MG63 (cell line): ENCODE results near the gene CEP85. TPM values are rescaled to one million over a fixed set of nuclear protein-coding genes. Genes with fewer than 3 reads are reported as not detected.

ENCODE experiments used
- DNase-seq: peaks from one replicate; pipeline ENCODE4 v3.0.0-alpha.2; 2020
- H3K27me3 ChIP-seq: fragments of 250-450 bp; sonication (Bioruptor Pico); 2 replicates; pipeline ENCODE4 v1.5.1; 2020; ENCODE audit warnings: mild to moderate bottlenecking, moderate library complexity
- H3K36me3 ChIP-seq: fragments of 250-450 bp; sonication (Bioruptor Pico); 2 replicates; pipeline ENCODE4 v1.5.1; 2020; ENCODE audit warnings: mild to moderate bottlenecking, moderate library complexity
- H3K4me3 ChIP-seq: fragments of 250-450 bp; sonication (Bioruptor Pico); 2 replicates; pipeline ENCODE4 v1.5.1; 2020; ENCODE audit warnings: mild to moderate bottlenecking, moderate library complexity
- H3K9me3 ChIP-seq: fragments of 250-450 bp; sonication (Bioruptor Pico); 2 replicates; pipeline ENCODE4 v1.5.1; 2020; ENCODE audit warnings: mild to moderate bottlenecking, moderate library complexity
- total RNA-seq: library from RNA; depleted of rRNA; stranded (reverse); fragments of >200 nt; shearing (Covaris generic); gene quantifications from 2 replicates; pipeline ENCODE4 v1.2.3, GENCODE V29; 2014; ENCODE audit warnings: low replicate concordance; rRNA removed

CEP85 gene, protein sequence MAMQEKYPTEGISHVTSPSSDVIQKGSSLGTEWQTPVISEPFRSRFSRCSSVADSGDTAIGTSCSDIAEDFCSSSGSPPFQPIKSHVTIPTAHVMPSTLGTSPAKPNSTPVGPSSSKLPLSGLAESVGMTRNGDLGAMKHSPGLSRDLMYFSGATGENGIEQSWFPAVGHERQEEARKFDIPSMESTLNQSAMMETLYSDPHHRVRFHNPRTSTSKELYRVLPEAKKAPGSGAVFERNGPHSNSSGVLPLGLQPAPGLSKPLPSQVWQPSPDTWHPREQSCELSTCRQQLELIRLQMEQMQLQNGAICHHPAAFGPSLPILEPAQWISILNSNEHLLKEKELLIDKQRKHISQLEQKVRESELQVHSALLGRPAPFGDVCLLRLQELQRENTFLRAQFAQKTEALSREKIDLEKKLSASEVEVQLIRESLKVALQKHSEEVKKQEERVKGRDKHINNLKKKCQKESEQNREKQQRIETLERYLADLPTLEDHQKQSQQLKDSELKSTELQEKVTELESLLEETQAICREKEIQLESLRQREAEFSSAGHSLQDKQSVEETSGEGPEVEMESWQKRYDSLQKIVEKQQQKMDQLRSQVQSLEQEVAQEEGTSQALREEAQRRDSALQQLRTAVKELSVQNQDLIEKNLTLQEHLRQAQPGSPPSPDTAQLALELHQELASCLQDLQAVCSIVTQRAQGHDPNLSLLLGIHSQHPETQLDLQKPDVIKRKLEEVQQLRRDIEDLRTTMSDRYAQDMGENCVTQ
- 13.3 and 13.9 TPM in 2 replicates for total RNA-seq

DNA sequence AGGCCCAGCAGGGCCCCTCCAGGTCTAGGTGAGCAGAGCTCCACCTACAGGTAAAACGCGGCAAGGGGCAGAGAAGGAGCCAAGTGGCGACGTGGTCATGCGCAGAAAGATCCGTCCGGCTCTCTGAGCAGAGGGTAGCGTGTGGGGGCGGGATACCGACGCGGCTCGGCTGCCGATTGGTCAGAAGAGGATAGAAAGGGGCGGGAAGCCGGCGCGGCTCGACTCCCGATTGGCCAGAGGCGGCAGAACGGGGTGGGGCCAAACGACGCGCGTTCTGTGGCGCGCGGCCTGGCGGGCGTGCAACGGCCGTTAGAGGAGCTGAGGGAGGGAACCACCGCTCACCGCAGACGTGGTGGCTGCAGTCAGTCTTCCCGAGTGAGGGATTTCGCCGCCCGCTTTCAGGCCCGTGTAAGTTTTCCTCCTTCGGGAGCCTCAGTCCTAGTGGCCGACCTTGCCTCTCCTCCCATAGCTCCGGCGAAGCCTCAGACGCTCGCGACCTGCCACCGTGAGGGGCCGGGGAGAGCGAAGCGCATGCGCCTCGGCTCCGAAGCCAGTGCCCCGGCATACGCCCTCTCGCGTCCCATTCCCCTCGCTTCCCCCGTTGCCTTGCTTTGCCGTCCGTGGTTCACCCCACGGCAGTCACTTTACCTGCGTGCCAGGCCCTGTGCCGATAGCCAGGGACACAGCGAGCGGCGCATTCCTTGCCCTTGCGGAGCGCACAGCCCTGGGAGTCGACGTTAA lies at the start of gene CEP85:
CEP85 (plus strand) TSS at position 298 of the 741 bp plus-strand sequence. CDS start 5,584 bp downstream, outside the sequence.
- H3K4me3 ChIP-seq, result peak within 1 kb of the TSS; percentile 79
- H3K27me3 ChIP-seq, result no peaks in the 10 kb centered on the region
- peaks cover 7% of the 10 kb centered on the region for H3K36me3 ChIP-seq
- DNase-seq, result peak; percentile 92
- no peaks in the 10 kb centered on the region for H3K9me3 ChIP-seq

DNA sequence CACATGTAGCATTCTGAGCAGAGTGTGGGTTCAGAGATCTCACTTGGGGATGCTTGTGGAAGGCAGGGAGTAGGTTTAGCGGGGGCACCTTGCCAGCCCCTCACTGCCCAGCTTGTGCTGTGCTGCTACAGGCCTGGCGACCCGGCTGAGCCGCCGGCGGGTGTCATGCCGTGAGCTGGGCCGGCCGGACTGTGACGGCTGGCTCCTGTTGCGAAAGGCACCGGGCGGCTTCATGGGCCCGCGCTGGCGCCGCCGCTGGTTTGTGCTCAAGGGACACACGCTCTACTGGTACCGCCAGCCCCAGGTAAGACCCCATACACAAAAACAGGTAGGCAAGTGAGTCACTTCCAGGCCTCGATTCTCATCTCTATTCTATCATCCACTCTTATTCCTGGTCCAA lies 49.1 kb upstream of the CEP85 start:
- DNase-seq, result no peak
- no peaks in the 10 kb centered on the region for H3K9me3 ChIP-seq
- H3K27me3 ChIP-seq, result no peaks in the 10 kb centered on the region
- H3K36me3 ChIP-seq, result no peaks in the 10 kb centered on the region
- no peak overlapping the region for H3K4me3 ChIP-seq

DNA sequence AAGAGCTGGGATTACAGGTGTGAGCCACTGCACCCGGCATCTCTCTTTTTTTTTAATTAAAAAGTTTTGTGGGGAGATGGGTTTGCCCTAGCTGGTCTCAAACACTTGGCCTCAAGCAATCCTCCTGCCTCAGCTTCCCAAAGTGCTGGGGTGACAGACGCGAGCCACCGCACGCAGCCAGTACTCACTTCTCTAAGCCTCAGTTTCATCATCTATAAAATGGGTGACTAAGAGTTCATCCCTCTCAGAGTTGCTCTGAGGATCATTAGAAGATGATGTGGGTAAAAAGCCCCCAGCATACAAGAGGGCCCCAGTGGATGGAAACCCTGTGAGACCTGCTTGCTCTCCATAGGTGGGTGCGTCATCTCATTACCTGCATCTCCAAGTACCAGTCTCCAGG lies 46.1 kb upstream of the CEP85 start:
- Histone ChIP-seq H3K36me3 (no peaks in the 10 kb centered on the region), H3K9me3 (no peaks in the 10 kb centered on the region), H3K4me3 (no peak overlapping the region), H3K27me3 (no peaks in the 10 kb centered on the region)
- DNase-seq, result no peak

DNA sequence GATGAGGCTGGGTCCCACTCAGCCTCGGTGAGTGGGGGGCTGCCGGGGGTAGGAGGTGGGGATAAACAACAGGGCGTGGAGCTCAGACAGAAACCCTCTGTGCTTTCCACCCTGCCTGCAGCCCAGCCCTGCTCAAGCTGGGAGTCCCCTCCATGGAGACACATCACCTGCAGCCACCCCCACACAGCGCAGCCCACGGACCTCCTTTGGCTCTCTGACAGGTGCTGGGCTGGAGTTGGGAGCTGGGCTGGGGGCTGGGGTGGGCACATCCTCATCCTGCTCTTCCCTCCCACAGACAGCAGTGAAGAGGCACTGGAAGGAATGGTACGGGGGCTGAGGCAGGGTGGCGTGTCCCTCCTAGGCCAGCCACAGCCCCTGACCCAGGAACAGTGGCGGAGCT lies 45.5 kb upstream of the CEP85 start:
- Histone ChIP-seq H3K36me3 (no peaks in the 10 kb centered on the region), H3K4me3 (no peak overlapping the region), H3K9me3 (no peaks in the 10 kb centered on the region), H3K27me3 (no peaks in the 10 kb centered on the region)
- DNase-seq, result no peak

DNA sequence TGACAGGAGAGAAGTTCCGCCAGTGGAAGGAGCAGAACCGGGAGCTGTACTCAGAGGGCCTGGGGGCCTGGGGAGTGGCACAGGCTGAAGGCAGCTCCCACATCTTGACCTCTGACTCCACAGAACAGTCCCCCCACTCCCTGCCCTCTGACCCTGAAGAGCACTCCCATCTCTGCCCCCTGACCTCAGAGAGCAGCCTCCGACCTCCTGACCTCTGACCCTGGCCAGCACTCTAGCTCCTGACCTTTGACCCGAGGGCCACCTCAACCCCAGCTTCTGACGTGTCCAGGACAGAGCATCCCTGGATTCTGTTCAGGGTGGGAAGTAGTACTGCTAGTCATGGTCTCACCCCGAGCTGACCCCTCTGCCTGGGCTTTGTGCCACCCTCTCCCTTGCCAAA lies 44.7 kb upstream of the CEP85 start:
- no peaks in the 10 kb centered on the region for H3K36me3 ChIP-seq
- no peaks in the 10 kb centered on the region for H3K27me3 ChIP-seq
- no peak overlapping the region for H3K4me3 ChIP-seq
- no peaks in the 10 kb centered on the region for H3K9me3 ChIP-seq
- DNase-seq, result no peak

DNA sequence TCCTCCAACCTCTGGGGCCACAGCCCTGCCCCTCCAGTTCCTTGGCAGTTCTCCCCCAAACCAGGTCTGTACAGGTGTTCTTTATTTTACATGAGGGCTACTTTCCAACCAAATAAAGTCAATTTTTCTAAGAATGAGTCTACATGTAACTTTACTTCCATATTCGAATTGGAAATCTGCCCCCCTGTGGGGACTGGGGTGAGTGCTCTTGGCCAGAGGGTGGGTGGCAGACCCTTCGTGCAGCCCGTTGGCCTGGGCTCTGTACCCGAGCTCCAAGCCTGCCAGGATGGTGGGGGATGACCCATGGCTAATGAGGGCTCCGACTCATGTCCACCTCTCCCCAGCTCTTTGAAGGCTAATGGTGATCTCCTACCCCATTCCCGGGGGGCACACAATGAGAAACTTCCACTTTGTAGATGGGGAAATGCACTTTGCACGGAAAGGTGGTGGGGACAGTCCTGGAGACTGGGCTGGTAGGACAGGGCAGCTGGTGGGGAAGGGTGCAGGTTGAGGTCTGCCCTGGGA lies 44.2 kb upstream of the CEP85 start:
- Histone ChIP-seq H3K9me3 (no peaks in the 10 kb centered on the region), H3K36me3 (no peaks in the 10 kb centered on the region), H3K4me3 (no peak overlapping the region), H3K27me3 (no peaks in the 10 kb centered on the region)
- DNase-seq, result no peak

DNA sequence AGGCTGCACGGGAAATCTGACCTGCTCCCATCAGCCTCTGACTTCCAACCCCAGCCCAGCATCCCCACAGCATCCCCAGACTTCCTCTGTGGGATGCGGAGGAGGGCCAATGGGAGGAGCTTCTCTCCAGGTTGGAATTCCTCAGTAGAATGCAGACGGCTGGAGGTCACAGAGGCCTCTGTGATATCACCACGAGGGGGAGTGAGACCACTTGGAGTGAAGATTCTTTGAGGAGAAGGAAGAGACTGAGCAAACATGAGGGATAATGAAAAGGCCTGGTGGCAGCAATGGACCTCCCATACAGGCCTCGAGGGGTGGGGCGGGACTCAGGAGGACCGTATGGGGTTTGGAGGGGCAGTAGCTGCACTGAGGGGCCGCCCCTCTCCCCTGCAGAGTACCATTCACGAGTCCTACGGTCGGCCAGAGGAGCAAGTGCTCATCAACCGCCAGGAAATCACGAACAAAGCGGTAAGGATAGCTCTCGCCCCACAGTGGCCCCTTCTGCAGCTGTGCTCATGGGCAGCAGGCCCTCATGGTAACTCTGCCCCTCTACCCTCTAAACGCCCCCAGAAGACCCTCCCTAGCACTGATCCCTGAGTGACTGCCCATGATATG lies 43.5 kb upstream of the CEP85 start, which contains the start of gene CATSPER4:
CATSPER4 (plus strand) TSS at position 230 of the 615 bp plus-strand sequence; CDS start at position 256, 26 bp downstream.
- no peak for DNase-seq
- Histone ChIP-seq H3K4me3 (no peak within 1 kb of the TSS), H3K27me3 (no peaks in the 10 kb centered on the region), H3K36me3 (no peaks in the 10 kb centered on the region), H3K9me3 (no peaks in the 10 kb centered on the region)

DNA sequence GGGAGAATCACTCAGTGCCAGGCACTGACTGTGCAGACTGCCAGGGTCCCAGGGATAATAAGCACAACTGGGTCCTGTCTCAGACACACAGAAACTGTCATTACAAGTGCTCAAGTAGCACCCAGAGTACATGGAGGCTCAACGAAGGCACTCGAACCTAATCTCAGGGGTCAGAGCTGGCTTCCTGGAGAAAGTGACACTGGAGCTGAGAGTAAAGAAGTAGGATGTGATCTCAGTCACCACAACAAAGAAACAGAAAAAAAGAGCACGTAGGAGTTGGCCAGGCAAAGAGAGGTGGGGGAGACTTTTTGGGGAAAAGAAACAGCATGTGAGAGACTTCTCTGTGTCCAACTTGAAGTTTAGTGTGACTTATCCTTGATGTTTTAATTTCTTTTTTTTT lies 42.3 kb upstream of the CEP85 start:
- Histone ChIP-seq H3K27me3 (no peaks in the 10 kb centered on the region), H3K9me3 (no peaks in the 10 kb centered on the region), H3K36me3 (no peaks in the 10 kb centered on the region), H3K4me3 (no peak overlapping the region)
- no peak for DNase-seq

DNA sequence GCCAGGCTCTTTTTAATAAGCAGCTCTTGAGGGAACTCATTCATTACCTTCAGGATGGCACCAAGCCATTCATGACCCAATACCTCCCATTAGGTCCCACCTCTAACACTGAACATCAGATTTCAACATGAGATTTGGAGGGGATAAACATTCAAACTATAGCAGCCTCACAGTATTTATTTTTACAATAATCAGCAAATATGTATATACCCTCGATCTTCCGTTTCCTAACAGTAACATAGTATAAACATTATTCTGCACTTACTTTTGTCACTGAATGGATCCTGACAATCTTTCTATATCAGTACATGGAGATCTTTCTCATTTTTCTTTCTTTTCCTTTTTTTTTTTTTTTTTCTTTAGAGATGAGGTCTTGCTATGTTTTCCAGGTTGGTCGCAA lies 38.2 kb upstream of the CEP85 start:
- H3K36me3 ChIP-seq, result no peaks in the 10 kb centered on the region
- H3K4me3 ChIP-seq, result no peak overlapping the region
- no peaks in the 10 kb centered on the region for H3K27me3 ChIP-seq
- no peak for DNase-seq
- H3K9me3 ChIP-seq, result no peaks in the 10 kb centered on the region

DNA sequence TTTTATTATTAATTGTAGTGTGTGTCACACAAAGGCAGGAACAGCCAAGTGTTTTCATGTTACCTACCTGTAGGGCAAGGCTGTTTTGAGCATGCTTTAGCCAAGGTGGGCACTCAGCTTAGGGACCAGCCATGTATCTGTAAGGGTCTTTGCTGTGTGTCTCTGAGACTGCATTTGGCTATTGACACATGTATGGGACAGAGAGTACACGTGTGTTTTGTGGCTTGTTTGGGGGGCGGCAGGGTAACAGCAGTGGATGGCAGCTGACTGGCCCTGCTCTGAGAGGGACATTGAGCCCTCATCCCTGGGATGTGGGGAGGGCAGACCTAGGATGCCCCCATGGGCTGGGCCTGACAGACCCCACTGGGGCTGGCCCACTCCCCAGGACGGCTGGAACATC lies 36.7 kb upstream of the CEP85 start:
- Histone ChIP-seq H3K27me3 (no peaks in the 10 kb centered on the region), H3K4me3 (no peak overlapping the region), H3K9me3 (no peaks in the 10 kb centered on the region), H3K36me3 (no peaks in the 10 kb centered on the region)
- no peak for DNase-seq

DNA sequence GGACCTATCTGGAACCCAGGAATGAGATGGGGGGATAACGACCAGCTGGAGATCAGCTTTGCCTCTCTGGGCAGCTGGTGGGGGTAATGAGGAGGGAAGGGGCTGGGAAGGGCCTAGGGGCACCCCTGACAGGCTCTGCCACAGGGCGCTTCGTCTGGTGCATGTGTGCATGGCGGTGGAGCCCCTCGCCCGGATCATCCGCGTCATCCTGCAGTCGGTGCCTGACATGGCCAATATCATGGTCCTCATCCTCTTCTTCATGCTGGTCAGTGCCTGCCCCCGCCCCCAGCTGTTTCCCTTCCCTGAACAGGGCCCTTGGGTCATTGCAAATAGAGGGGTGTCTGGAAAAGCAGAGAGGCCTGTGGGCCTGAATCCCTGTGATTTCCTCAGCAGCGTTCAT lies 36.2 kb upstream of the CEP85 start:
- Histone ChIP-seq H3K4me3 (no peak overlapping the region), H3K27me3 (no peaks in the 10 kb centered on the region), H3K9me3 (no peaks in the 10 kb centered on the region), H3K36me3 (no peaks in the 10 kb centered on the region)
- no peak for DNase-seq

DNA sequence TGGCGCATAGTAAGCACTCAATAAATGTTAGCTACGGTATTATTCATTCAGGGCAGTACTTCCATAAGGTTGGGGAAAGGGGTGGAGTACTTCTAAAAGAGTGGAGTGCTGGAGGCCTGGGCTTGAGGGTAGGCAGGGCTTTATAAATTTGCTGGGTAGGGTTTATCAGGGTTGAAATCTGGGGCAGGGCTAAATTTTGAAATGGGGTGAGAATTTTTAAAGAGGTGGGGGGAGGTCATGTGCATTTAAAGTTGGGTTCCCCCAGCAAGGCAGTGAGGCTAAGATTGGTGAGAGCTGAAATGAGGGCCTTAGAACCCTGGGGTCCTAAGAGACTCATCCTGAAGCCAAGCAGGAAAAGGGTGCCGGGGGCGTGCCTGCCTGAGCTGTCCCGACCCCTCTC lies 33.6 kb upstream of the CEP85 start:
- Histone ChIP-seq H3K4me3 (no peak overlapping the region), H3K9me3 (no peaks in the 10 kb centered on the region), H3K27me3 (no peaks in the 10 kb centered on the region), H3K36me3 (no peaks in the 10 kb centered on the region)
- no peak for DNase-seq

DNA sequence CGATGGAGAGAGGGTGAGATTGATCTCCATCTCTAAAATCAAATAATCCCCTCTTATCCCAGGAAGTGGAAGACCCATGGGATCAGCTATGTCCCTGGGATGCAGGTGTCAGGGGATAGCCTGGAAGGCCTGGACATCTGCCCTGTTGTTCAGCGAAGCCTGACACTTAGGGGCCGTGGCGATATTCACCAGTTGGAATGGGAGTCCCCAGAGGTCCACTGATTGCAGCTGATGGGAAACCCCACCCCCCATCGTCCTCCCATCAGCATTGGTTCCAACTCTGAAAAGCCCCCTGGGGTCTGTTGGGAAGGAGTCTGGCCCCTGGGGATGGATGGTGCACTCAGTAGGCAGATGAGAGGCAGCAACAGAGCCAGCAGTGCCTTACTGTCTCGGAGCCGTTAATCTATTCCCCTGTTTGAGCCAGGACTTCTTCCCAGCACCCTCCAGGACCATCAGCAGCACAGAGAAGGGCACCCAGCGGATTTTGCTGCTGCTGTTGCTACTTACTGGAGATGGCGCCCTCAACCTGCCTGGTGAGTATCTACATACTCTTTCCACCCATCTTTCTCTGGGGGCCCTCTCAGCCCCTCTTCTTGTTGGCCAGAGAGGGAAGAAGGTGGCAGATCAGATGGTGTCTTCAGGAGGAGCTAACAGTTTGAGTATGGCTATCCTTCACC lies 30.2 kb upstream of the CEP85 start:
- Histone ChIP-seq H3K9me3 (no peaks in the 10 kb centered on the region), H3K4me3 (no peak overlapping the region), H3K36me3 (no peaks in the 10 kb centered on the region), H3K27me3 (no peaks in the 10 kb centered on the region)
- no peak for DNase-seq

DNA sequence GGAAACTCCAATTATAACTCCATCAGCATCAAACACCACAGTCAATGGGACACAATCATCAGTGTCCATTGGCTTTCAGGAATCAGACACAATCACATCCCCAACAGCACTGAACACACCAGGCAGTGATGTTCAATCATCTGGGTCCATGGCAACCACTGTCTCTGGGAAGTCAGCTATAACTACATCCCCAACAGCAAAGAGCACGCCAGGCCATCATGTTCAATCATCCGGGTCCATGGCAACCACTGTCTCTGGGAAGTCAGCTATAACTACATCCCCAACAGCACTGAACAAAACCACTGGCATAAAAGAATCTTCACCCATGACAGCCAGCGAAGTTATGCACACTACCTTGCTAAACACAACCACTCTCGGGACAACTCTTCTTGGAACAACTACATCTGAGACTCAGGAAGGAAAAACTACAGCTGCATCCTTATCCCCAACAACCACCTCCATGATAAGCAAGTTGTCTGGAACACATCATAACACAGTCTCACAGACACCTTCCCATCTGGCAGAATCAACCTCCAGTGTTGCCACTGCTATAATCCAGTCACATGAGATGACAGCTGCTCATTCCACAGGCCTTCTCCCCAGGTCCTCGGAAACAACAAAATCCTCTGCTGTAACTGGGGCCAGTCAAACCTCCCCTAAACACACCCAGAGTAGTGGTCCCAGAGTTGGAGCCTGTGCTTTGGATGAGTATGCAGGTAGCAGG lies 23.7 kb upstream of the CEP85 start:
- no peaks in the 10 kb centered on the region for H3K36me3 ChIP-seq
- no peak overlapping the region for H3K4me3 ChIP-seq
- H3K27me3 ChIP-seq, result no peaks in the 10 kb centered on the region
- no peaks in the 10 kb centered on the region for H3K9me3 ChIP-seq
- DNase-seq, result no peak

DNA sequence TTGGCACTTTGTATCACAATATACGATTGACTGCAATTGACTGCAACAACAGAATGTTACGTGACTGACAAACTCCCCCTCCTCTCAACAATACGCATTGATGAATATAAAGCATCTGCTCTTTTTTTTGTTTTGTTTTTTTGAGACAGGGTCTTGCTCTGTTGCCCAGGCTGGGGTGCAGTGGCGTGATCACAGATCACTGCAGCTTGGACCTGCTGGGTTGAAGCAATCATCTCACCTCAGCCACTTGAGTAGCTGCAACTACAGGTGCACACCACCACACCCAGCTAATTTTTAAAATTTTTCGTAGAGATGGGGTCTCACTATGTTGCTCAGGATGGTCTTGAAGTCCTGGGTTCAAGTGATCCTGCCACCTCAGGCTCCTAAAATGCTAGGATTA lies 21.3 kb upstream of the CEP85 start:
- Histone ChIP-seq H3K4me3 (no peak overlapping the region), H3K36me3 (no peaks in the 10 kb centered on the region), H3K9me3 (no peaks in the 10 kb centered on the region), H3K27me3 (no peaks in the 10 kb centered on the region)
- no peak for DNase-seq
